DMS53 treated with DMSO at 0.1 percent for 48 hours (cell line): ENCODE measurements around the gene ALPI.
A peak's percentile ranks its signal among the peaks of the same experiment; 100 is the strongest.
"Not testable (repeated sequence)": the region's sequence is repeated elsewhere in the genome, so short reads cannot be mapped to it uniquely, and the experiment has no call there.

Source experiments
- DNase-seq: peaks from one replicate; lab custom pipeline; 2025; ENCODE audit not compliant: unreplicated experiment; lab: John Stamatoyannopoulos, UW

The ALPI gene

GRCh38 chr2:232420463-232421188 lies 35.3 kb upstream of the ALPI start:
- peak; percentile 58 for DNase-seq

DNA sequence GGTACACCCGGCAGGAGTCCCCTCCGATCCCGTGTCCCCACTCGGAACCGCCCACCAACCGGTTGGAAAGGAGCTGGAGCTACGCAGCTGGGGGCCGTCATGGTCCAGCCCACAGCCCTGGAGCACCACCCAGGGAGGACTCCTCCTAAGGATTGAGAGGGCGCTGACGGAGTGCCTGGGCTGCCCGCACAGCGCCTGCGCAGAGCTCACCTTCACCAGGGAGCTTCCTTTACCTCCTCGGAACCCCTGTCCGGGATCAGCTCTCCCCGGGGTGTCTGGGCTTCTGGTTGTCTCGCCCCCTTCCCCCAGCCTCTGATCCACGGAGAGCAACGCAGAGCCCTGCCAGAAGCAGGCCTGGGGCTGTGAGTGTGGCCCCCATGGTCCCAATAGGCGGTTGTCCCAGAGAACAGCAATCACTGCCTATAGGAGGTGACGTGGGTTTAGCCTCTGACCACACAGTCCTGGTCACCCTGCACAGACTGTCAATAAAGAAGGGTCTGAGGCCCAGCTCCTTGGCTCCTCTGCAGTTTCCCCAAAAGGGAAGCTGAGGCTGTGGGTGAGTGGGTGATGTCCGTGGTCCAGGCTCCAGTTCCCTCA lies 34.7 kb upstream of the ALPI start:
- no peak for DNase-seq

DNA sequence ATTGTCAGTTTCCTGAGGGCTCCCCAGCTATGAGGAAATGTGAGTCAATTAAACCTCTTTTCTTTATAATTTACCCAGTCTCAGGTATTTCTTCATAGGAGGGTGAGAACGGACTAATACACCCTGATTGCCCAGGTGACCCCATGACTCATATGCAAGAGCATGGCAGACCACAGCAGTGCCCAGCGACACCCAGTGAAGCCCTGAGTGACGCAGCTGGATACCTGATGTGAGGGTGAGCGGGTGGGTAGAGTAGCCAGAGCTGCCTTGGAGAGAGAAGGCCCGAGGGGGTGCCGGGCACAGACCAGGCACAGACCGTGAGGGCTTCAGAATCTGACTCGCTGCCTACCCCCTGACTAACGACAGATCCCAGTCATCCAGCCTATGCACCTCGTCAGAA lies 33.9 kb upstream of the ALPI start:
- no peak for DNase-seq

DNA sequence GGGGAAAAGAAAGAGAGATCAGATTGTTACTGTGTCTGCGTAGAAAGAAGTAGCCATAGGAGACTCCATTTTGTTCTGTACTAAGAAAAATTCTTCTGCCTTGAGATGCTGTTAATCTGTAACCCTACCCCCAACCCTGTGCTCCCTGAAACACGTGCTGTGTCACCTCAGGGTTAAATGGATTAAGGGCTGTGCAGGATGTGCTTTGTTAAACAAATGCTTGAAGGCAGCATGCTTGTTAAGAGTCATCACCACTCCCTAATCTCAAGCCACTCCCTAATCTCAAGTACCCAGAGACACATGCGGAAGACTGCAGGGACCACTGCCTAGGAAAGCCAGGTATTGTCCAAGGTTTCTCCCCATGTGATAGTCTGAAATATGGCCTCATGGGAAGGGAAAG lies 33.0 kb upstream of the ALPI start:
- DNase-seq, result not testable (repeated sequence)

- not testable (repeated sequence) for DNase-seq
Measured at GRCh38 chr2:232423407-232423806, 32.5 kb upstream of the ALPI start.

GRCh38 chr2:232431705-232432590 lies 24.0 kb upstream of the ALPI start:
- no peak for DNase-seq

- no peak for DNase-seq
Measured at GRCh38 chr2:232432598-232433184, 23.3 kb upstream of the ALPI start.

DNA sequence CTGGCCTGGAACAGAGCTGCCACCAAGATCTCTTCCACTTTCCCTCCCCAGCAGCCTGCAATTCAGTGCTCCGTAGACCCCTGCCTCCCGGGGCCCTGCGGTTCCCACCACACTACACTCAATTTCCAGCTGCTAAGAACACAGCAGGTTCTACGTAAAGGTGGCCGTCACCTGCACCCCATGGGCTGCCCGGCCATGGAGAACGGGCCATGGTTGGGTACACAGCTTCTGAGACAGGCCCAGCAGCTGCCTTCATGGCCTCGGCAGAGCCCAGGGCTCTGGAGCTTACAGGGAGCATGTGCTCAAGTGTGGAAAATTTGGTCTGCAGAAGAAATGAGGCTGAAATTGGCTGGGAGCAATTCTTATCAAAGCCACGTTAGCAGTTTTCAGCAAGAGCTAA lies 22.3 kb upstream of the ALPI start:
- not testable (repeated sequence) for DNase-seq

GRCh38 chr2:232434091-232434490 lies 21.9 kb upstream of the ALPI start:
- DNase-seq, result no peak

- DNase-seq, result no peak
Measured at GRCh38 chr2:232434563-232435374, 21.2 kb upstream of the ALPI start.

GRCh38 chr2:232435375-232435648 lies 20.6 kb upstream of the ALPI start:
- no peak for DNase-seq

GRCh38 chr2:232435805-232436204 lies 20.1 kb upstream of the ALPI start:
- no peak for DNase-seq

GRCh38 chr2:232436381-232437194 lies 19.4 kb upstream of the ALPI start:
- no peak for DNase-seq

GRCh38 chr2:232437195-232437571 lies 18.8 kb upstream of the ALPI start:
- DNase-seq, result no peak

GRCh38 chr2:232438091-232438490 lies 17.9 kb upstream of the ALPI start:
- no peak for DNase-seq

DNA sequence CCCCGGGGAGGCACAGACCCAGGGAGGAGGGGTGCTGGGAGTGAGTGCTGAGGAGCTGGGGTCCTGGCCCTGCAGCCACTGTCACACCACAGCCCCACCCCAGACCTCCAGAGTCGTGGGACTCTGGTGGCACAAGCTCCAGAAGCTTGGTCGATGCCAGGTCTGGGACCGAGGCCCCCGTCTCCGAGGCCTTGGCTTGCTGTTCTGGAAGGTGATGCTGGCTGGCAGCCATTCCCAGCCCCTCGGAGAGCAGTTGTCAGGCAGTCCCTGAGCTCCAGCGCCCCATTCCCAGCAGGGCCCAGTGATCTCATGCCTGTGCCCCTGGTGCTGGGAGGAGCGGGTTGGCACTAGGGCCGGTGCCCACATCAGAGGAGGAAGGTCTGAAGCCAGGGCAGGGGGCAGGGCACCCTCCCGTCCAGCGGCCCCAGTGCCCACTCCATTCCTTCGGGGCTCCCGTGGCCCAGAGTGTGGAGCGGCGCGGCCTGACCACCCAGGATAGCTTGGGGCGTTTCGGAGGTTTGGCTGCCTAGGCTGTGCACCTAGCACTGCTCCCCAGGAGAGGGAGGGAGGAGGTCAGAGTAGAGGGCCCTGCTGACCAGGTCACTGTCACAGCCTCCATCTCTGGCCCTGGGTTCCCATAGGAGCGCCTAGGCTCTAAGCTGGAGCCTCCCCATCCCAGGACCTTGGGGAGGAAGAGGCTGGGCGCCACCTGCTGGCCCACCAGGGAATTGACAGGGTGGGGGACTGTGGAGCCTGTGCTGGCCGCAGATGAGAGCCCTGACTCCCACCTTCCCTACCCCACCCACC lies 16.8 kb upstream of the ALPI start:
- DNase-seq, result no peak

DNA sequence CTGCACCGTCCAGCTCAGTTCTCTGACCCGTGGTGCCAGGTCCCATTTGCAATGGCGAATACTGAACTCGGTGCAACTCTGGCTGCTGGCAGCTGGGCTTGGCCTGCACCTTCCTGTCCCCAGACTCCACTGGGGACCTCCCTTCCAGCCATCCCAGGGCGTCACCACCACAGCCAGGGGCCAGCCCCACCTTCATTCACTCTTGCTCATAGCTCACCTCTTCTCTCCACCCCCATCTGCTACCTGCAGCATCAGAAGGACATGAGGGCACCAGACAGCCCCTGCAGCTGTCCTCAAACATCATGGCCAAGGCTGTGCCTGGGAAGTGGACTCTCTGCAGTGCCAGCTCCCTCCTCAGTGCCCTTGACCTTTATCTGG lies 16.2 kb upstream of the ALPI start:
- no peak for DNase-seq

- DNase-seq, result peak; percentile 31
Measured at GRCh38 chr2:232440220-232441018, 15.5 kb upstream of the ALPI start.
